ENCODE results near the gene ZNF827.

ZNF827 gene

GRCh38 chr4:145939441-145939750 is 773 bp upstream of the ZNF827 start:
- H3K4me3 ChIP-seq (ENCODE audit: low read depth, low read length) = peak overlapping the region; percentile 90
- TF ChIP-seq, protein P1, sequence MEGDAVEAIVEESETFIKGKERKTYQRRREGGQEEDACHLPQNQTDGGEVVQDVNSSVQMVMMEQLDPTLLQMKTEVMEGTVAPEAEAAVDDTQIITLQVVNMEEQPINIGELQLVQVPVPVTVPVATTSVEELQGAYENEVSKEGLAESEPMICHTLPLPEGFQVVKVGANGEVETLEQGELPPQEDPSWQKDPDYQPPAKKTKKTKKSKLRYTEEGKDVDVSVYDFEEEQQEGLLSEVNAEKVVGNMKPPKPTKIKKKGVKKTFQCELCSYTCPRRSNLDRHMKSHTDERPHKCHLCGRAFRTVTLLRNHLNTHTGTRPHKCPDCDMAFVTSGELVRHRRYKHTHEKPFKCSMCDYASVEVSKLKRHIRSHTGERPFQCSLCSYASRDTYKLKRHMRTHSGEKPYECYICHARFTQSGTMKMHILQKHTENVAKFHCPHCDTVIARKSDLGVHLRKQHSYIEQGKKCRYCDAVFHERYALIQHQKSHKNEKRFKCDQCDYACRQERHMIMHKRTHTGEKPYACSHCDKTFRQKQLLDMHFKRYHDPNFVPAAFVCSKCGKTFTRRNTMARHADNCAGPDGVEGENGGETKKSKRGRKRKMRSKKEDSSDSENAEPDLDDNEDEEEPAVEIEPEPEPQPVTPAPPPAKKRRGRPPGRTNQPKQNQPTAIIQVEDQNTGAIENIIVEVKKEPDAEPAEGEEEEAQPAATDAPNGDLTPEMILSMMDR (IDR thresholded peaks at IDR 0.05; ENCODE audit: low read depth, low read length) = no peak

DNA sequence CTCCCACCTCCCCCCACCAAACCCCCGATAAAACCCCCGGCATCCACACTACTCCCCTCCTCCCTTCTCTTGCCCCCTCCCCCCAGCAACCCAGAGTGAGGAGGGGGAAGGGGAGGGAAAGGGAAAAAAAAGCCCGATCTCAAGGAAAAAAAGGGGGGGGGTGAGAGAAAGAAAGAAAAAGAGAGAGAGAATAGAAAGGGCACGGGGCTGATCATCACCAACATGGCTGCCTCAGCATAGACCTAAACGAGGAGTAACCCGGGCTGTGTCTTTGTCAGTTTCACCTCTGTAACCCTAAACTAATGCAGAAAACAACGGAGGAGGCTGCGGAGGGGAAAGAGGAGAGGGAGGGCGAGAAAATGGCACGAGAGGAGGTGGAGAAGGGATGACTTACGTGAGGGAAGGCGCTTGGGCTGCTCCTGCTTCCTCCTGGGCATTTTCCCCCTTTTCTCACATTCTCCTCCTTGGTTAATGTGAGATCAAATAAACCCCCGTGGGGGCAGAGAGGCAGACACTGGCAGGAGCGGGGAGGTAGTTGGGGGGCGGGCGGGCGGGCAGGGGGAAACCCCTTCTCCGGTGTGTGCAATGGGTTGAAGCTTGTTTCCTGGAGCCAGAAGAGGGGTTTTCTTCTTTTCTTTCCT is 532 bp downstream of the ZNF827 start:
- peak overlapping the region; percentile 90 for H3K4me3 ChIP-seq (ENCODE audit: low read depth, low read length)
- TF ChIP-seq, protein P1 (IDR thresholded peaks at IDR 0.05; ENCODE audit: low read depth, low read length) = no peak

DNA sequence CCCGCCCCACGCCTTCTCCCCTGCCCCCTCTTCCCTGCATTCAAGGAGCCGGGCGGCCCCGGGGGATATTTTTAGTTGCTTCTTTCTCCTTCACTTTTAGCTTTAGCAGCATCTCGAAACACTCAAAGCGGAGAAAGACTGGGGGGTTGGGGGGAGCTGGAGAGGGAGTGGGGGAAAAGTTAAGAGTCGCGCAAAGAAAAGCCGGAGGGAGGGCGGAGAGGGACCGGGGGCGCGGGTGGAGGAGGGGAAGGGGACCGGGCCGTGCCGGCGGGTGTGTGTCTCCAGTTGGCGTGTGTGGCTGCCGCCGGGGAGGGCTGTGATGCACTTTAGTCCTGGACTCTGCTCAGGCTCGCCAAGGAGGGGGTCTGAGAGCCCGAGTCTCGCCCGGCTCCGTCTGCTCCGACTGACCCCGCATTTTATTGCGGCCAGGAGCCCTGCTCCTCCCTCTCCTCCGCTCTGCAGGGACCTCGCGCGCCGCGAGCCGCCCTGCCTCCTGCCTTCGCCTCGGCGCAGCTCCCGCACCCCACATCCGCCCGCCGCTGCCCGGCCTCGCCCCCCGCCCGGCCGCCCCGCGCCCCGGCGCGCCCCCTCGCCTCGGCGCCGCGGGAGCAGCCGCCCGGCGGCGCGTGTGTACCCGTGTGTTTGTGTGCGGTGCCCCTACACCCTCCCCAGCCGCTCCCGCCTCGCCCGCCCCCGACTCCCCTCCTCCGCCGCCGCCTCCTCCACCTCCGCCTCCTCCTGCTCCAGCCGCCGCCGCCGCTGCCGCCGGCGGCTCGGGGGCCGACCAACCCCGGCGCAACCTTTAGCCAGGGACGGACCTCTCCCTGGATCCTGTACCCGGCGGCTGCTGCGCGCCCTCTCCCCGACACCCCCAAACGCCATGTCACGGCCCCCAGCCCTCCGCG is 1.4 kb downstream of the ZNF827 start:
- TF ChIP-seq, protein P1 (IDR thresholded peaks at IDR 0.05; ENCODE audit: low read depth, low read length) = no peak
- H3K4me3 ChIP-seq (ENCODE audit: low read depth, low read length) = peak overlapping the region; percentile 90

GRCh38 chr4:145936142-145936996 is 2.3 kb downstream of the ZNF827 start:
- peak overlapping the region; percentile 90 for H3K4me3 ChIP-seq (ENCODE audit: low read depth, low read length)

GRCh38 chr4:145935253-145936141 is 3.1 kb downstream of the ZNF827 start:
- TF ChIP-seq, protein P1 (IDR thresholded peaks at IDR 0.05; ENCODE audit: low read depth, low read length) = no peak
- H3K4me3 ChIP-seq (ENCODE audit: low read depth, low read length) = peak overlapping the region; percentile 90

More at GRCh38 chr4:145936142-145936996, 2.3 kb downstream of the ZNF827 start:
- TF ChIP-seq, protein P1 (IDR thresholded peaks at IDR 0.05; ENCODE audit: low read depth, low read length) = no peak

GRCh38 chr4:145934434-145935047 is 4.1 kb downstream of the ZNF827 start:
- H3K4me3 ChIP-seq (ENCODE audit: low read depth, low read length) = no peak overlapping the region
- TF ChIP-seq, protein P1 (IDR thresholded peaks at IDR 0.05; ENCODE audit: low read depth, low read length) = no peak

All from WI38 (cell line).